A375 (cell line): ENCODE data around the gene GABBR2. TPM values are rescaled to one million over a fixed set of nuclear protein-coding genes. Genes with fewer than 3 reads are reported as not detected.

Source experiments
- total RNA-seq: library from RNA; depleted of rRNA; stranded (reverse); fragments of >200 nt; shearing (Covaris generic); gene quantifications from 2 replicates; pipeline ENCODE4 v1.2.3, GENCODE V29; 2014; rRNA removed

GABBR2 gene
- not detected in 2 replicates for total RNA-seq

DNA sequence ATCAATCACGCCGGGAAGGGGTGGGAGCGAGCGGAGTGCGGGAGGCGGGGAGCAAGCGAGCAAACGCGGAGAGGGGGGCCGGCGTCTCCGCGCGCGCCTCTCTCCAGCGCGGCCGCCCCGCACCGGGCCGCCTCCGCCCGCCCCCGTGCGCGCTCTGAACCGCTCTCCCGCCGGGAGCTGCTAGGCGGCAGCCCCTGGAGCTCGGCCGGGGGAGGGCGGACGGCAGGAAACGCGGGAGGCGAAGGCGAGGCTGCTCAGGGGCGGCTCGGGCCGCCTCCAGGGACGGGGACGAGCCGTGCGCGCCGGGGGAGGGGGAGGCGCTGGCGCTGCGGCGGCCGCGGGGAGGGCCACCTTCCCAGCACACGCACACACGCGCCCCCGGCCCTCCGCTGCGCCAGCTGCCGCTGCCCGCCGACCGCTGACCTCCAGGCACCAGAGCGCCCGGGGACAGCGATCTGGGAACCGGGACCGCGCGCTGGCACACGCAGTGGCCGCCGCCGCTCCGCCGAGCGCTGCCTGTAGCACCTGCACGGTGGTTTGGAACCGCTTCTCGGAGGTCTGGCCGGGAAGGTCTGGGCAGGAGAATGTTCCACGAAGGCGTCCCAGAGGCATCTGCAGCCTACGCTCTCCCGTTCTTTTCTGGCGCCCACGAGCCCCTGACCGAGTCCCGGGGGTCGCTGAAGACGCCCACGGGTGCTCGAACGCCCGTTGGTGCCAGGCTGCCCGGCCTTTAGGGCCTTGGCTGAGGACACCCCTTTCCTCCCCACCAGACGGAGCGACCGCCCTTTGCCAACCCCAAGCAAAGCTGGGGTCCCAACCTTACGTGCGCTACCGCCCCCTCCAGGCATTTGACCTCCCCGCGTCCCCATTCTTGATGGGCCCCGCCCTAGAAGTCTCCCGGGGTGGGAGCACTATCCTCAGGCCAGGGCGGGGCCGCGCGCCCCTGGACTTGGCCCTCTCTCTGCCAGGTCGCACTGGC is at the start of gene GABBR2:
TSS of gene GABBR2 (minus strand) at position 3 of the 979 bp plus-strand sequence. CDS start 198 bp downstream, outside the sequence.

DNA sequence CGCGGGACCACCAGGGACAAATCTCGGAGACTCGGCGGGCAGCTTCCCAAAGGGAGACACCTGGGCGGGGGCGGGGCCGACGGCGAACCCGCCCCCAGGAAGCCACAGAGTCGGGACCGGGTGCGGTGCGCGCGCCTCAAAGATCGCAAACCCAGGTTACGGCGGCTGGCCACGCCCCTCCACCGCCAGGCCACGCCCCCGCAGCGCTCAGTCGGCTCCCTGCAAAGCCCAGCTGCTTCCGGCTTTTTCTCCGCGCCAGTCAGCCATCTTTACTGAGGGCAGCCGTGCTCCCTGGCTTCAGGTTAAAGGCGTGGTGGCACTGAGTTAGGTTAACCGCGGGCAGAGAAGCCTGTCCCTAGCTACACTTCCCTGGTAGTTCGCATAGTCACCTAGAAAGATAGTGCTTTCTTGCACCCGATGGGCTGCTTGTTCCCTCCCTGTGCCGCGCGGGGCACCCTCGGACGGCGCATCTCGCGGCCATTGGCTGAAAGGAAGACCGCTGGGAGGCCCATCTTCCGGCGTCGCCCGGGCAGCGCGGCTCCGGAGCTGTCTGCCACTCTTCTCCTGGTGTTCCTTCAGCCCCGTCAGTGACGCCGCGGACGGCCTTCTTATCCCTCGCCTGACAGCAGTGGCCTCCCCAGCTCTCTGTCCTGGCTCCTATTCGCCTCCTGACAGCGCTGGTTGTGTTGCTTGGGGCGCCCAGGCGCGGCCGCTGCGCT is 453.0 kb downstream of the GABBR2 start, which contains the start of gene TBC1D2:
TSS of gene TBC1D2 (minus strand) at position 72 of the 719 bp plus-strand sequence. CDS start 108 bp downstream, outside the sequence.

Other genes with a start within 250 kb of the GABBR2 start
- gene ANKS6, start 87.6 kb upstream of the GABBR2 start, total RNA-seq, result 35.4 and 47.4 TPM in 2 replicates
- 4.0 and 5.4 TPM in 2 replicates for gene GALNT12, start 98.7 kb upstream of the GABBR2 start, total RNA-seq
- gene COL15A1, start 235.0 kb upstream of the GABBR2 start, total RNA-seq, result 0.60 and 1.1 TPM in 2 replicates